Prostate gland (tissue), 2 donors: ENCODE data around the gene GRID1.

Source experiments
- CTCF ChIP-seq, 4 experiments: fragments of 200-600 bp in 2 of 4; fragments of 450-650 bp in 2 of 4; sonication (generic) in 2 of 4; IDR thresholded peaks; 1 replicate in 3 of 4; 2 replicates in 1 of 4; pipeline ENCODE4 v1.5.1; 2016 to 2019; ENCODE audit warnings: antibody characterized with exemption in 4 of 4, mild to moderate bottlenecking in 2 of 4, moderate library complexity in 2 of 4
- POLR2A ChIP-seq: fragments of 450-650 bp; IDR thresholded peaks from one replicate; pipeline ENCODE4 v1.6.1; 2016; ENCODE audit warnings: antibody characterized with exemption, mild to moderate bottlenecking

GRCh38 chr10:86072413-86072812, 294.2 kb downstream of the GRID1 start:
- TF ChIP-seq CTCF (IDR thresholded peaks at IDR 0.05): no peak
- no peak for TF ChIP-seq POLR2A
